ENCODE measurements around the gene SLC35F3.

DNA sequence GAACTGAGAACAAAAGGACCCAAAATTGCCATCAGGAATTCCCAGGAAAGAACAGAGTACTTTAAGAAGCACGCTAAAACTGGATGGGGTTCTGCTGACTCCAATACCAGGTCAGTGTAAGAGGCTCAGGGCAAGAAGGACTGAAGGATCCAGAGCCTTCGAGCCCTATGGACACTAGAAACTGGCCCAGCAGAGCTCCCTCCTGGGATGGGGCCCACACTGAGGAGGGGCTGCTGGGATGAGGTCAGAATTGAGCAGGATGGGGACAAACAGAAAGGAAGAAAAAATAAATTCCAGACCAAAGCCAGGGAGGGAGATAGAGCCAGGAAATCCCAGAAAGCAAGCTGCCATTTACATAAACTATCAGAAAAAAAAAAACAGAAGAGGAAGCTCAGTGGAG lies 246.4 kb downstream of the SLC35F3 start:
- TF ChIP-seq, protein P1, sequence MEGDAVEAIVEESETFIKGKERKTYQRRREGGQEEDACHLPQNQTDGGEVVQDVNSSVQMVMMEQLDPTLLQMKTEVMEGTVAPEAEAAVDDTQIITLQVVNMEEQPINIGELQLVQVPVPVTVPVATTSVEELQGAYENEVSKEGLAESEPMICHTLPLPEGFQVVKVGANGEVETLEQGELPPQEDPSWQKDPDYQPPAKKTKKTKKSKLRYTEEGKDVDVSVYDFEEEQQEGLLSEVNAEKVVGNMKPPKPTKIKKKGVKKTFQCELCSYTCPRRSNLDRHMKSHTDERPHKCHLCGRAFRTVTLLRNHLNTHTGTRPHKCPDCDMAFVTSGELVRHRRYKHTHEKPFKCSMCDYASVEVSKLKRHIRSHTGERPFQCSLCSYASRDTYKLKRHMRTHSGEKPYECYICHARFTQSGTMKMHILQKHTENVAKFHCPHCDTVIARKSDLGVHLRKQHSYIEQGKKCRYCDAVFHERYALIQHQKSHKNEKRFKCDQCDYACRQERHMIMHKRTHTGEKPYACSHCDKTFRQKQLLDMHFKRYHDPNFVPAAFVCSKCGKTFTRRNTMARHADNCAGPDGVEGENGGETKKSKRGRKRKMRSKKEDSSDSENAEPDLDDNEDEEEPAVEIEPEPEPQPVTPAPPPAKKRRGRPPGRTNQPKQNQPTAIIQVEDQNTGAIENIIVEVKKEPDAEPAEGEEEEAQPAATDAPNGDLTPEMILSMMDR (IDR thresholded peaks at IDR 0.05) = no peak
- TF ChIP-seq POLR2A (IDR thresholded peaks at IDR 0.05) = no peak
- TF ChIP-seq POLR2AphosphoS5 (IDR thresholded peaks at IDR 0.05; ENCODE audit: insufficient read depth in 1 of 2, low read depth in 1 of 2) = no peak
